ENCODE data around the gene CNTNAP4. TPM values are rescaled to one million over a fixed set of nuclear protein-coding genes. Genes with fewer than 3 reads are reported as not detected.

The CNTNAP4 gene
- total RNA-seq, 1 experiment from 2014 or later: not detected

GRCh38 chr16:76346210-76346609 is 69.0 kb downstream of the CNTNAP4 start:
- Mint-ChIP-seq H3K4me3 (no peak overlapping the region), H3K27me3 (ENCODE audit: low read depth) (no peaks in the 10 kb centered on the region), H3K4me1 (no peaks in the 10 kb centered on the region), H3K9me3 (peaks cover 46% of the 10 kb centered on the region), H3K27ac (no peak overlapping the region), H3K36me3 (peaks cover 13% of the 10 kb centered on the region)
- TF ChIP-seq RELA (CRISPR knock-in tag; IDR thresholded peaks at IDR 0.05; ENCODE audit: borderline replicate concordance) (no peak), NFATC4 (CRISPR knock-in tag; IDR thresholded peaks at IDR 0.05) (no peak), CREM (CRISPR knock-in tag; IDR thresholded peaks at IDR 0.05) (no peak)
- ATAC-seq (no peak), DNase-seq (ENCODE audit: low spot score) (no peak)
- ChIA-PET POLR2A (no interaction called here), CTCF (no interaction called here)

- ChIA-PET POLR2A (no interaction called here), CTCF (no interaction called here)
- ATAC-seq (no peak), DNase-seq (ENCODE audit: low spot score) (no peak)
- Mint-ChIP-seq H3K4me1 (no peaks in the 10 kb centered on the region), H3K9me3 (peaks cover 38% of the 10 kb centered on the region), H3K27ac (no peak overlapping the region), H3K4me3 (no peak overlapping the region), H3K36me3 (peaks cover 12% of the 10 kb centered on the region), H3K27me3 (ENCODE audit: low read depth) (no peaks in the 10 kb centered on the region)
- no peak for TF ChIP-seq HMGXB4 (CRISPR knock-in tag; IDR thresholded peaks at IDR 0.05)
- TF ChIP-seq FOXP4 (CRISPR knock-in tag; IDR thresholded peaks at IDR 0.05): no peak
- TF ChIP-seq NFYB (CRISPR knock-in tag; conservative IDR thresholded peaks at IDR 0.05; ENCODE audit: low read depth): no peak
- no peak for TF ChIP-seq ZMAT4 (CRISPR knock-in tag; IDR thresholded peaks at IDR 0.05)
- no peak for TF ChIP-seq ESRRA (CRISPR knock-in tag; IDR thresholded peaks at IDR 0.05; ENCODE audit: borderline replicate concordance)
- no peak for TF ChIP-seq ERG (CRISPR knock-in tag; IDR thresholded peaks at IDR 0.05)
- no peak for TF ChIP-seq ZNF671 (CRISPR knock-in tag; IDR thresholded peaks at IDR 0.05)
- no peak for TF ChIP-seq MXD4 (CRISPR knock-in tag; IDR thresholded peaks at IDR 0.05; ENCODE audit: borderline replicate concordance)
- no peak for TF ChIP-seq TCF7 (CRISPR knock-in tag; IDR thresholded peaks at IDR 0.05; ENCODE audit: low read depth)
- TF ChIP-seq FOXP1 (CRISPR knock-in tag; IDR thresholded peaks at IDR 0.05; ENCODE audit: borderline replicate concordance): no peak
- TF ChIP-seq JUN (CRISPR knock-in tag; IDR thresholded peaks at IDR 0.05): no peak
- no peak for TF ChIP-seq ZNF416 (CRISPR knock-in tag; IDR thresholded peaks at IDR 0.05)
- TF ChIP-seq JAZF1 (CRISPR knock-in tag; IDR thresholded peaks at IDR 0.05): no peak
- TF ChIP-seq ZNF396 (CRISPR knock-in tag; IDR thresholded peaks at IDR 0.05; ENCODE audit: borderline replicate concordance): no peak
- no peak for TF ChIP-seq ZNF532 (CRISPR knock-in tag; IDR thresholded peaks at IDR 0.05; ENCODE audit: borderline replicate concordance)
- no peak for TF ChIP-seq ZBTB43 (CRISPR knock-in tag; IDR thresholded peaks at IDR 0.05)
- no peak for TF ChIP-seq CTCF (IDR thresholded peaks at IDR 0.05)
- no peak for TF ChIP-seq MLX (CRISPR knock-in tag; IDR thresholded peaks at IDR 0.05)
- TF ChIP-seq ZNF317 (CRISPR knock-in tag; IDR thresholded peaks at IDR 0.05; ENCODE audit: borderline replicate concordance, low read depth): no peak
Observed at GRCh38 chr16:76351441-76351840, 74.2 kb downstream of the CNTNAP4 start.

Data from WTC11 (cell line).